ENCODE results near the gene ARFRP1. TPM values are rescaled to one million over a fixed set of nuclear protein-coding genes. Genes with fewer than 3 reads are reported as not detected.

The ARFRP1 gene
- total RNA-seq, 1 experiment from 2014 or later, result 42.7 TPM

DNA sequence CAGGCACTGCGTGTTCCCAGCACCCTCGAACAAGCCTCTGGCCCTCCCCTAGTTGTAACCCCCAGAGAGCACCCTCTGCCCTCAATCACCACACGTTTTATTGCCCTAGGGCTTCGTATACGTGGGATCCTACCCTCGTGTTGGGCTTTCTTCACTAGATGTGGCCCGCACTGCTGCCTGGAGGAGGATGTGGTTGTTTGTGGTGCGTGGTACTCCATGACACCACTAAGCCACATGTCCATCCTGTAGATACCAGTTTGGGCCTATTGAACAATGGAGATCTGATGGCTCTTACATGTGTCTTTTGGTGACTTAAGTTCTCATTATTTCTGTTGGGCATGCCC, 48.8 kb upstream of the ARFRP1 start:
- H3K23ac ChIP-seq (ENCODE audit: insufficient read length, low read depth, low read length), result no peak overlapping the region
- H4K5ac ChIP-seq (ENCODE audit: insufficient read length, low read depth, low read length), result no peak overlapping the region
- no peaks in the 10 kb centered on the region for H3K9me3 ChIP-seq (ENCODE audit: control insufficient read depth, low read depth, low read length)
- no CpG with 5 or more reads among the region's 8 CpGs for WGBS (ENCODE audit: extremely low coverage, insufficient read length, low lambda C conversion rate)
- no peak overlapping the region for H4K91ac ChIP-seq (ENCODE audit: insufficient read length, low read depth, low read length)
- H2AK5ac ChIP-seq (ENCODE audit: insufficient read length, low read length), result no peak overlapping the region
- TF ChIP-seq, protein P1, sequence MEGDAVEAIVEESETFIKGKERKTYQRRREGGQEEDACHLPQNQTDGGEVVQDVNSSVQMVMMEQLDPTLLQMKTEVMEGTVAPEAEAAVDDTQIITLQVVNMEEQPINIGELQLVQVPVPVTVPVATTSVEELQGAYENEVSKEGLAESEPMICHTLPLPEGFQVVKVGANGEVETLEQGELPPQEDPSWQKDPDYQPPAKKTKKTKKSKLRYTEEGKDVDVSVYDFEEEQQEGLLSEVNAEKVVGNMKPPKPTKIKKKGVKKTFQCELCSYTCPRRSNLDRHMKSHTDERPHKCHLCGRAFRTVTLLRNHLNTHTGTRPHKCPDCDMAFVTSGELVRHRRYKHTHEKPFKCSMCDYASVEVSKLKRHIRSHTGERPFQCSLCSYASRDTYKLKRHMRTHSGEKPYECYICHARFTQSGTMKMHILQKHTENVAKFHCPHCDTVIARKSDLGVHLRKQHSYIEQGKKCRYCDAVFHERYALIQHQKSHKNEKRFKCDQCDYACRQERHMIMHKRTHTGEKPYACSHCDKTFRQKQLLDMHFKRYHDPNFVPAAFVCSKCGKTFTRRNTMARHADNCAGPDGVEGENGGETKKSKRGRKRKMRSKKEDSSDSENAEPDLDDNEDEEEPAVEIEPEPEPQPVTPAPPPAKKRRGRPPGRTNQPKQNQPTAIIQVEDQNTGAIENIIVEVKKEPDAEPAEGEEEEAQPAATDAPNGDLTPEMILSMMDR (conservative IDR thresholded peaks at IDR 0.05), result no peak
- DNase-seq, result no peak
- H4K20me1 ChIP-seq (ENCODE audit: control insufficient read depth, insufficient read depth, insufficient read length), result no peaks in the 10 kb centered on the region
- Mint-ChIP-seq H3K36me3 (ENCODE audit: insufficient read depth in 1 of 3, low read depth in 3 of 3) (peaks cover 0 to 12% (median 2%) of the 10 kb centered on the region in 3 experiments; a peak in 5 of 7 replicates), H3K27me3 (ENCODE audit: low read depth) (no peaks in the 10 kb centered on the region), H3K9me3 (no peaks in the 10 kb centered on the region), H3K4me1 (peaks cover 11 to 19% of the 10 kb centered on the region in 2 experiments), H3K27ac (peak overlapping the region in 1 of 3 experiments; percentile 55; a peak in 2 of 7 replicates), H3K4me3 (no peak overlapping the region)
- H3K4me2 ChIP-seq (ENCODE audit: insufficient read depth, insufficient read length, low read length), result no peak overlapping the region
- no peaks in the 10 kb centered on the region; the same call in 1 of the 2 replicates for H3K4me1 ChIP-seq (ENCODE audit: insufficient read depth, low read length)
- no peak overlapping the region for H2BK120ac ChIP-seq (ENCODE audit: low read depth, low read length, poor library complexity, severe bottlenecking)
- H3K27me3 ChIP-seq (ENCODE audit: insufficient read depth, low read length), result no peaks in the 10 kb centered on the region
- no peak overlapping the region for H3K18ac ChIP-seq (ENCODE audit: insufficient read length, low read depth, low read length)
- no peak overlapping the region for H2AFZ ChIP-seq (ENCODE audit: low read length)
- no peak overlapping the region for H3K14ac ChIP-seq (ENCODE audit: insufficient read depth, low read length)
- H3K79me1 ChIP-seq (ENCODE audit: insufficient read depth, low read depth, low read length, poor library complexity, severe bottlenecking), result no peaks in the 10 kb centered on the region
- no peak overlapping the region for H2BK15ac ChIP-seq (ENCODE audit: low read depth, low read length)
- H3K79me2 ChIP-seq (ENCODE audit: insufficient read depth, low read length), result no peaks in the 10 kb centered on the region
- no peak overlapping the region for H2BK5ac ChIP-seq (ENCODE audit: insufficient read length, low read length)
- no peak overlapping the region for H3K9ac ChIP-seq (ENCODE audit: extremely low read depth, insufficient read length, low read length)
- no peak overlapping the region for H3K56ac ChIP-seq (ENCODE audit: insufficient read length, low read depth, low read length)
- H2BK12ac ChIP-seq (ENCODE audit: insufficient read length, low read depth, low read length), result no peak overlapping the region
- H3K27ac ChIP-seq (ENCODE audit: insufficient read length, low read depth, low read length), result no peak overlapping the region
- H3K4ac ChIP-seq (ENCODE audit: low read depth, low read length), result no peak overlapping the region
- H3K23me2 ChIP-seq (ENCODE audit: insufficient read length, low read depth, low read length, poor library complexity, severe bottlenecking), result no peaks in the 10 kb centered on the region
- H3T11ph ChIP-seq (ENCODE audit: low read length), result no peak overlapping the region
- H2BK20ac ChIP-seq (ENCODE audit: low read depth, low read length, poor library complexity, severe bottlenecking), result no peak overlapping the region
- no peak overlapping the region for H4K8ac ChIP-seq (replicated peaks; ENCODE audit: insufficient read length, low read depth, low read length)
